Stimulated activated CD4-positive, alpha-beta T cell treated with anti-CD3 and anti-CD28 coated beads, Interleukin-1b, Interleukin-23, amount 100 ng/mL, for 24 hours (primary cell): ENCODE measurements around the gene SLC25A21.

Source experiments
- DNase-seq, 4 experiments: peaks; one replicate each; pipeline ENCODE4 v3.0.0-alpha.2; 2020; ENCODE audit warnings: low read depth in 4 of 4, low spot score in 1 of 4

Gene SLC25A21

DNA sequence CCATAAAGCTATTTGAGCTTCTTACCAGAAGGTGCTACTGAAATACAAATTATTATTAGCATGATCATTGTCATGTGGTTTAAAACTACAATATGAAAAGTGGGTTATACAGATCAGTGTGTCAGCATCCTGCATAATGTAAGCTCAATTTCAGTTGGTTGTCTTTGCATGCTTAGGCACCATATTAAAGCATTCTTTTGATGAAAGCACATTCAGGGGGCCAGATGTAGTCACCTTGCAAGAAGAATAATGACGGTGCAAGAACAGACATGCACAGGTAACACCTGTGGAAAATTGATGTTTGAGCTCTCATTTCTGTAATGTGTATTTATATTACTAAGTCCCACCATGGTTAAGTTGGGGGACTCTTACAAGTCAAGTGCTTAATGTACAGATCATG is 386.9 kb downstream of the SLC25A21 start:
- no peak for DNase-seq

GRCh38 chr14:36784541-36784940 is 387.9 kb downstream of the SLC25A21 start:
- DNase-seq: no peak

DNA sequence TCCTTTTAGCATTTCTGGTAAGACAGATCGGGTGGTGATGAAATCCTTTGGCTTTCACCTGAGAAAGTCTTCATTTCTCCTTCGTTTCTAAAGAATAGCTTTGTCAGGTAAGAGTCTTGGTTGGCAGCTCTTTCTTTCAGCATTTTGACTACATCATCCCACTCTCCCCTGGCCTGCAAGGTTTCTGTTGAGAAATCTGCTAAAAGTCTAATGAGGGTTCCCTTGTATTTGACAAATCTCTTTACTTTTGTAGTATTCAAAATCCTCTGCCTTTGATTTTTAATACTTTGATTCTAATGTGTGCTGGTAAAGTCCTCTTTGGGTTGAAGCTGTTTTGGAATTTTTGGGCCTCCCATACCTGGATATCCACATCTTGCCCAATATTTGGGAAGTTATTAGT is 390.5 kb downstream of the SLC25A21 start:
- DNase-seq: no peak

- no peak for DNase-seq
These were observed 398.8 kb downstream of the SLC25A21 start for GRCh38 chr14:36773558-36773957.

DNA sequence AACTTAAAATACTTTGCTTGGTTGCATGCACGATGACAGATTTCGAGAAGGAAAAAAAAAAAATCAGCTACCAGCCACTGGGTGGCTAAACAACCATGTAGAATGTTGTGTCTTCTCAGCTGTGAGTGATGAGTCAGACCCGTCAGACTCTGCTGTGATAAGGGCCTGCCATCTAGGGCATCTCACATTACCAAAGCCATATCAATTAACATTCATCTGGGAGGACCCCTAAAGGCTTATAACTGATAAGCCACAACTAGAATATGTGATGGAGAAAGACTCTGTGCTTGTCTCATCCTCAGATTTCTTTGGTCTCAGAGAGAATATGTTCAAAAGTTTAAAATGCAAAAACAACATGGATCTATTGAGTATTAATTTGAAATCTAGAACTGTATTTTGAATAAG is 399.3 kb downstream of the SLC25A21 start:
- DNase-seq: no peak

DNA sequence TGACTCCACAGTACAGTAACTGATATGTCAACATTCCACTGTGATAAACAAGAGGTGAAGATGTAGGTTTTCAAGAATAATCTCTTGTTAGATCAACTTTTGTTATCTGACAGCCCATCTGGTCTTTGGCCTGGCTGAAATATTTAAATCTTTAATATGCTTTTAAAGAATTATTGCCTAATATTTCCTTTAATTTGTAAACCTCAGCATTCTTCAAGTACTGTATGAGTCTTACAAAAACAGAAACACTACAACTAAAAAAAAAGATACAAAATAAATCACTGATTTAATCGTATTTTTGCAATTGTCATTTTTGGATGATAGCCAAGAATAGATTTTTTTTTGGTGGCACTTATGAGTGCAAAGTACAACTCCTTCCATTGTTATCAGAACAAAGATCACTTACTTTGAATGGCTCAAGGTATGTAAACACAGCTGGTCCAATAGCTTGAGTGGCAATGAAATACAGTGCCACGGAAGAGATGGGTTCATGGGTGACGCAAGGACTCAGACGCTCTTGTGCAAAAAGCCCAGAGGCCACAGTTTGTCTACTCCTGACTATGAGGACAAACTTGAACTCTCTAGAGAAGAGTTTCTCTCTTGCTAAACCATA is 401.3 kb downstream of the SLC25A21 start:
- no peak for DNase-seq

GRCh38 chr14:36768638-36769337 is 403.6 kb downstream of the SLC25A21 start:
- DNase-seq: no peak

GRCh38 chr14:36767603-36768281 is 404.7 kb downstream of the SLC25A21 start:
- no peak for DNase-seq

- no peak for DNase-seq
These were observed 405.4 kb downstream of the SLC25A21 start for GRCh38 chr14:36766974-36767373.

DNA sequence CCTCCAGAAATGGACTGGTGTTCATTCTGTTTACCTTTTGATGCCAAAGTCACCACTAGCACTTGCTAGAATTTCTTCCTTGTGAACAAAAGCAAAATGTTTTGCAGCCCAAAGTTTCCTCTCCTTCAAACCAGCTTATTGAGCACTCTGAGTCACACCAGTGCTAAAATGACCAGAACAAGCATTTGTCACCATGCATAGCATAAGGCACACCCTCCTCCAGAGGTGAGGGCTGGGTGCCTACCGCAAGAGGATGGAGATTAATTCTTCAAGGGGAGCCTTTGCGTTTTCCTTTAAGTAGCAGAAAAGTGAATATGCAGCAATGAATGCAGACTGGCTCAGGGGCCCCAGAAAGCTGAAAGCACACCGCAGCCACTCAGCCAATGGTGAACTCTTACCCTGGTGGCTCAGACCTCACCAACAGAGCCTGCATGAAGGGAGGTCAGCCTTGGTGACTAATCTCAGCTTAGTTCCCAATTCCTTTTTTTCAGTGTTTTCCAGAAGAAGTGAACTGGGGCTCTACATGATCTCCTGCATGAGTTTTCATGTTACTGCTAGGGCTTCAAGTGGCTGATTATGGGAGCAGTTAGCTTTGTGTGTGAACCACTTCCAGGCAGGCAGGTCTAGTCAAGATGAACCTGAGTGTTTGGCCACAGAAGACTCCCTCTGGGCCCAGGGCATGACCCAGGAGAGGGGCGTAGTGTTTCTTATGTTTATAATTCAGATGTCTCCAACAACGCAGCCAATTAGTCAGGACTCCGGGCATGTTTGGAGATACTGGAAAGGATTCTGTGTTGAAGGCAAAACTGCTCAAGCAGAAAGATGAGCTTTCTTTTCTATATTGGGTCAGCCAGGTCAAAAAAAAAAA is 414.4 kb downstream of the SLC25A21 start:
- DNase-seq: no peak

GRCh38 chr14:36756226-36756625 is 416.2 kb downstream of the SLC25A21 start:
- no peak for DNase-seq

DNA sequence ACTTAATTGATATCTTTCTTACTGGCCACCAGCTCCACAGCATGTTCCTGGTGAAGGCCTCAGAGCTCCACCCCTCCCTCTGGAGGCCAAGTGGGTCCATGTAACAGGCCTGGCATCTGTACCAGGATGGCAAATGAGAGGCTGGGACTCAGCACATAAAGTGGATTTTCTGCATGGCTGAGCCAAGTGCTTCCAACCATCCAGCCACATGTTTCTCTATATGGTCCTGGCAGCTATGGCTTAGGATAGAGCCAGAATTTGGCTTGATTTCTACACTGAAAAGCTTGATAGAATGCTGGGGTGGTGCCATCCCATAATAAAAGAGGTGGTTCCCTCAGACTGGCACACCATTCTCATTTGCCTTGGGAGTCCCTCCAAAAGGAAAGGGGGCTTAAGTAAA is 416.6 kb downstream of the SLC25A21 start:
- no peak for DNase-seq

DNA sequence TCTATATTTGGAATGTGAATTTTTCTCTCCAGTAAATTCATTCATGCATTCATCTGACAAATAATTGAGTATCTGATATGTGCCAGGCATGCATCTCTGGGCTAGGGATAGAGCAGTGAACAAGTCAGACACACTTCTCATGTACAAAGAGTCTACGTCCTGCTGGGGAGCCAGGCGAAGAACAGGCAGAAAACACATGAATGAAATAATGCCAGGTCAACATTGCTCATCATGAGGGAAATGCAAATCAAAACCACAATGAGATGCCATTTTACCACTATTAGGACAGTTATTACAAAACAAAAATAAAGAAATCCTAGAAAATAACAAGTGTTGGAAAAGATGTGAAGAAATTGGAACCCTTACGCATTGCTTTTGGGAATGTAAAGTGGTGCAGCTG is 420.5 kb downstream of the SLC25A21 start:
- DNase-seq: no peak

- DNase-seq: no peak
These were observed 421.3 kb downstream of the SLC25A21 start for GRCh38 chr14:36751106-36751505.

- DNase-seq: no peak
These were observed 422.2 kb downstream of the SLC25A21 start for GRCh38 chr14:36750244-36750643.

DNA sequence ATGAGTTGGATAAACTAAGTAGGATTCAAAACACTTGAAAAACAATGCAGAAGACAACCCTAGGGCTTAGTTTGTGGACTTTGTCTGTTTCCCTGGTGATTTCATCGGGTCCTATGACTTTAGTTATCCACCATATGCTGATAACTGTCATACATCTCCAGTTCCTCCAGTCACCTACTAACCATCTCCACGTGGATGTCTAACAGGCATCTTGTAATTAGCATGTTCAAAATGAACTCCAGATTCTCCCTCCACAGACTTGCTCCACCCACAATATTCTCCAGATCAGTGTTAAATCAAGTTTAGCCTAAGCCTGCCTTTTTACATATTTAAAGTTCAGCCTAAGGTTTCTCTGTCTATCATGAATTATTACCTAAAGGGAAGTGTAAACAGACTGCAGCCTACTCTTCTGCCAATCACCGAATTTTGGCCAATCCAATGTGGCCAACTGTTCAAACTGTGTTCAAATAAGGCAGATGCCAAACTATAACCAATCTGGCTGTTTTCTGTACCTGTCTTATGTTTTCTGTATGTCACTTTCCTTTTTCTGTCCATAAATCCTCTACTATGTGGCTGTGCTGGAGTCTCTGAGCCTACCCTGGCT is 423.7 kb downstream of the SLC25A21 start:
- no peak for DNase-seq

- no peak for DNase-seq
These were observed 424.8 kb downstream of the SLC25A21 start for GRCh38 chr14:36747411-36748184.

DNA sequence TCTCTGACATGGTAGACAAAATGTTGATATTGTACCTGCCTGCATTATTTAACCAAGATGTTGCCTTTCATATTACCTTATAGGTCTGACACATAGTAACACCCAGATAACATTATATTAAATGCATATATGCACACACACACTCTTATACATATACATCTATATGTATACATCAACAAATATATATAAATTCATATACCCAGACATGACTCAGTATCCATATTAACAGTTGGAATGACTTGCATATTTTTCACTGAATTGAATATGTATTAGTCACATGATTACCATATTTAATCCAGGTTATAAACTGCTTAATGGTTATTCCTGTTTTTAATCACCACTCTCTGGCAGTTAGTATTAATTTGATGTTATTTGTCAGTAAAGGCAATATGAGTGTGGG is 425.5 kb downstream of the SLC25A21 start:
- no peak for DNase-seq

- no peak for DNase-seq
These were observed 430.5 kb downstream of the SLC25A21 start for GRCh38 chr14:36741858-36742257.

GRCh38 chr14:36738269-36738668 is 434.1 kb downstream of the SLC25A21 start:
- no peak for DNase-seq
